Measurements from ENCODE around the gene SPACA5.
"Not testable (repeated sequence)": the region's sequence is repeated elsewhere in the genome, so short reads cannot be mapped to it uniquely, and the experiment has no call there.

The SPACA5 gene

DNA sequence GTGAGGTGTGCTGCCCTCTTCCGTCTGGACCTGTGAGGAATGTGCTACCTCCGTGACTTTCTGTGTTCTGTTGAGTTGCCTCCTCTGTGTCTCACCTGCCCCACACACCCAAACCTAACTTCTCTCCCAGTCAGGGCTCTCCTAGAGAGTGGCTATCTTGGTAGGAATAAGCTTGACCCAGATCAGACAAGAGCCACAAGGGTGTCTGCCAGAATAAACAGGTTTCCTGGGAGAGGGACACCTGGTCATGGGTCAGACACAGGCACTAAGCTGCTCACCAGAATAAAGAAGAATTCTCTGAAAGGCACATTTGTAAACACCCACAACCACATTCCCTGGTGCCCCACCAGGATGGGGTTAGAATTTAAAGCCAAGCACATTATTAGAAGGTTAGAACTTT, 14.1 kb upstream of the SPACA5 start:
- no peak overlapping the region for H3K4me3 ChIP-seq (ENCODE audit: low read length in 2 of 2)
- no peak overlapping the region for H3K27ac ChIP-seq (ENCODE audit: low read length)
- no peaks in the 10 kb centered on the region for H3K9me3 ChIP-seq (ENCODE audit: control insufficient read depth in 2 of 2, low read length in 2 of 2)
- no peaks in the 10 kb centered on the region for H3K36me3 ChIP-seq (ENCODE audit: control insufficient read depth in 2 of 2, insufficient read depth in 2 of 2, low read length in 2 of 2)
- no peak overlapping the region for H3K9ac ChIP-seq (ENCODE audit: low read length in 2 of 2)
- no peaks in the 10 kb centered on the region for H3K4me1 ChIP-seq (ENCODE audit: control insufficient read depth, insufficient read depth, low read length)
- H3K27me3 ChIP-seq (ENCODE audit: control insufficient read depth in 1 of 2, insufficient read depth in 2 of 2, low read length in 2 of 2): no peaks in the 10 kb centered on the region

DNA sequence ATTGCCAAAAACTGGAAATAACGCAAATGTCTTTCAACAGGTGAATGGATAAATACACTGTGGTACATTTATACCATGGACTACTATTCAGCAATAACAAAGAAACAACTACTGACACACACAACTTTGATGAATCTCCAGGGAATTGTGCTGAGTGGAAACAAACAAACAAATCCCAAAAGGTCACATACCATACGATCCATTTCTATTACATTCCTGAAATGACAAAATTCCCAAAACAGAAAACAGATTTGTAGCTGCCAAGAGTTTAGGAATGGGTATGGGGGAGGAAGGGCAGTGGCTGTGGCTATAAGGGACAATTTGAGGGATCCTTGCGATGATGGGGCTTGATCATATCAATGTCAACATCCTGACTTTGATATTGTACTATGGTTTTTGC, 5.5 kb upstream of the SPACA5 start:
- no peaks in the 10 kb centered on the region for H3K9me3 ChIP-seq (ENCODE audit: control insufficient read depth in 2 of 2, low read length in 2 of 2)
- no peak overlapping the region for H3K27ac ChIP-seq (ENCODE audit: low read length)
- H3K9ac ChIP-seq (ENCODE audit: low read length in 2 of 2): no peak overlapping the region
- H3K27me3 ChIP-seq (ENCODE audit: control insufficient read depth in 1 of 2, insufficient read depth in 2 of 2, low read length in 2 of 2): no peaks in the 10 kb centered on the region
- no peaks in the 10 kb centered on the region for H3K36me3 ChIP-seq (ENCODE audit: control insufficient read depth in 2 of 2, insufficient read depth in 2 of 2, low read length in 2 of 2)
- H3K4me1 ChIP-seq (ENCODE audit: control insufficient read depth, insufficient read depth, low read length): peaks cover 3% of the 10 kb centered on the region
- H3K4me3 ChIP-seq (ENCODE audit: low read length in 2 of 2): no peak overlapping the region

DNA sequence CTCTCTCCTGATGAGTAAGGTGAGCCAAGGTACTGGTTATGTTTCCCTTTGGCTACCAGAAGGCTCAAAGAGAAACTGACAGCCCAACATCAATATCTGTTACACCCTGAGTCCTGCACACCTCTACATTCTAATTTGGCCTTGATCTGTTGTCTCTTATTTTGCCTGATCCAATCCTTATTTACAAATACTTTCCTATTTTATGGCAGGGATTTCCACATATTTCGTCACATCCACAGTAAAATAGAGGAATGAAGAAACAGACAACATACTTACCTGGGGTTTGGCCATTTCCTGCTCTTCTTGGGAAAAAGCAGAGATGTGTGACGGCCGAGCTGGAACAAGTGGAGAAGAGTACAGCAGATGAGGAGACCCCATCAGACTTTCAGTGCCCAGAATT, 4.5 kb upstream of the SPACA5 start:
- Histone ChIP-seq H3K27me3 (ENCODE audit: control insufficient read depth in 1 of 2, insufficient read depth in 2 of 2, low read length in 2 of 2) (no peaks in the 10 kb centered on the region), H3K27ac (ENCODE audit: low read length) (no peak overlapping the region), H3K9ac (ENCODE audit: low read length in 2 of 2) (no peak overlapping the region)

GRCh38 chrX:48002929-48003328, 3.9 kb upstream of the SPACA5 start:
- H3K27me3 ChIP-seq (ENCODE audit: control insufficient read depth in 1 of 2, insufficient read depth in 2 of 2, low read length in 2 of 2): no peaks in the 10 kb centered on the region
- no peaks in the 10 kb centered on the region for H3K9me3 ChIP-seq (ENCODE audit: control insufficient read depth in 2 of 2, low read length in 2 of 2)
- no peaks in the 10 kb centered on the region for H3K36me3 ChIP-seq (ENCODE audit: control insufficient read depth in 2 of 2, insufficient read depth in 2 of 2, low read length in 2 of 2)
- peaks cover 3% of the 10 kb centered on the region for H3K4me1 ChIP-seq (ENCODE audit: control insufficient read depth, insufficient read depth, low read length)
- H3K9ac ChIP-seq (ENCODE audit: low read length in 2 of 2): no peak overlapping the region
- H3K27ac ChIP-seq (ENCODE audit: low read length): no peak overlapping the region
- H3K4me3 ChIP-seq (ENCODE audit: low read length in 2 of 2): peak overlapping the region; percentile 84 to 87

More for the DNA sequence above, 4.5 kb upstream of the SPACA5 start:
- no peak overlapping the region for H3K4me3 ChIP-seq (ENCODE audit: low read length in 2 of 2)
- no peaks in the 10 kb centered on the region for H3K9me3 ChIP-seq (ENCODE audit: control insufficient read depth in 2 of 2, low read length in 2 of 2)
- H3K36me3 ChIP-seq (ENCODE audit: control insufficient read depth in 2 of 2, insufficient read depth in 2 of 2, low read length in 2 of 2): no peaks in the 10 kb centered on the region
- peaks cover 3% of the 10 kb centered on the region for H3K4me1 ChIP-seq (ENCODE audit: control insufficient read depth, insufficient read depth, low read length)

DNA sequence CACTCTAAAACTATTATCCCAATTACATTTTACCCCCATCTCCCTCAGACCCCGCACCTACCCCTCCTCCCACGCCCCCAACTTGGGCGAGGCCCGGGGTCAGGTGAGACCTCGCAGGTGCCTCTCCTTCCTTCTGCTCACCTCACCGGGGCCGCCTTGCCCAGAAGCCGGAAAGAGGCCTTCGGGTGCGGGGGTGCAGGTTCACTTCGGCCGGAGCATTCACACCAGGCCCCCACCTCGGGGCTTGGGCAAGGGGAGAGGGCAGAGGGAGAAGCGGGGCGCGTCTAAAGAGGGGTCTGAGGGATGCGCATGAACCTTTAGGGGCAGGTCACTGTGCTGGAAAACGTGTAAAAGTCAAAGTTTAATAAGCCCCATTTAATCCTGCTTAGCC, 3.4 kb upstream of the SPACA5 start:
- peak overlapping the region; percentile 84 to 87 for H3K4me3 ChIP-seq (ENCODE audit: low read length in 2 of 2)
- H3K27ac ChIP-seq (ENCODE audit: low read length): peak overlapping the region; percentile 31
- peaks cover 3% of the 10 kb centered on the region for H3K4me1 ChIP-seq (ENCODE audit: control insufficient read depth, insufficient read depth, low read length)
- no peaks in the 10 kb centered on the region for H3K9me3 ChIP-seq (ENCODE audit: control insufficient read depth in 2 of 2, low read length in 2 of 2)
- H3K27me3 ChIP-seq (ENCODE audit: control insufficient read depth in 1 of 2, insufficient read depth in 2 of 2, low read length in 2 of 2): no peaks in the 10 kb centered on the region
- no peaks in the 10 kb centered on the region for H3K36me3 ChIP-seq (ENCODE audit: control insufficient read depth in 2 of 2, insufficient read depth in 2 of 2, low read length in 2 of 2)
- peak overlapping the region; percentile 74 to 83 for H3K9ac ChIP-seq (ENCODE audit: low read length in 2 of 2)

DNA sequence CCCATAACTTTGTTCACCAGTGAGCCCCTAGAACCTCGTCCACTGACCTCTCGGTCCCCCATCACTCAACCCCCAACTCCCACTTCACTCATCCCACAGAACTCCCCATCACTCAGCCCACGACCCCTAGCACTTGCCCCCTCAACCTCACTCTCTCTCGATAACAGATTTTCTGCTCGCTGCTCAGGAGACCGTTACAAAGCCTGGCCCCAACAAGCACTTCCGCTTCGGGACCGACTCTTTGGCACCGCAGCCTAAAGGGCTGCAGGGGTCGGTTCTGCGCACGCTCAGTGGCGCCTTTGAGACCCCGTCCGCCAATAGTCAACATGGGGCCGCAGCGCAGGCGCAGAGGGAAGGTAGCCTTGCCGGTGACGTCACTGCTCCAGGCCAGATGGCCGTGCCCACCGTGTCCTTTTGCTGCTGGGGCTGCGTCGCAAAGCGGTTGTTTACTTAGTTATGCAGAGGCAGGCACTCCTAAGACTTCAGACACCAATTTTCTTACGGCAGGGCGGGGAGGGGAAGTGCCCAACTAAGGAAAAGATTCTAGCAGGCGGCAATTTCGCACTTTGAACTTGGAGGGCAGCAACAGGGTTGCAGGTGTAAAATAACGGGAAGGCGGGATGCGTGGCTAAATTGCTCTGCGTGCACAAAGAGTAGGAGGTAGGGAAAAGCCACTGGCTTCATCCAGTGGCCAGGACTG, 2.9 kb upstream of the SPACA5 start, which contains the start of gene ZNF182:
Gene ZNF182, minus strand, starts transcription at position 232 of the 700 bp plus-strand sequence. CDS start 1,380 bp downstream, outside the sequence.
- Histone ChIP-seq H3K27ac (ENCODE audit: low read length) (peak within 1 kb of the TSS; percentile 31), H3K4me1 (ENCODE audit: control insufficient read depth, insufficient read depth, low read length) (peaks cover 3% of the 10 kb centered on the region), H3K27me3 (ENCODE audit: control insufficient read depth in 1 of 2, insufficient read depth in 2 of 2, low read length in 2 of 2) (no peaks in the 10 kb centered on the region), H3K4me3 (ENCODE audit: low read length in 2 of 2) (peak within 1 kb of the TSS; percentile 84 to 87), H3K9me3 (ENCODE audit: control insufficient read depth in 2 of 2, low read length in 2 of 2) (no peaks in the 10 kb centered on the region), H3K9ac (ENCODE audit: low read length in 2 of 2) (peak within 1 kb of the TSS; percentile 74 to 83), H3K36me3 (ENCODE audit: control insufficient read depth in 2 of 2, insufficient read depth in 2 of 2, low read length in 2 of 2) (no peaks in the 10 kb centered on the region)

DNA sequence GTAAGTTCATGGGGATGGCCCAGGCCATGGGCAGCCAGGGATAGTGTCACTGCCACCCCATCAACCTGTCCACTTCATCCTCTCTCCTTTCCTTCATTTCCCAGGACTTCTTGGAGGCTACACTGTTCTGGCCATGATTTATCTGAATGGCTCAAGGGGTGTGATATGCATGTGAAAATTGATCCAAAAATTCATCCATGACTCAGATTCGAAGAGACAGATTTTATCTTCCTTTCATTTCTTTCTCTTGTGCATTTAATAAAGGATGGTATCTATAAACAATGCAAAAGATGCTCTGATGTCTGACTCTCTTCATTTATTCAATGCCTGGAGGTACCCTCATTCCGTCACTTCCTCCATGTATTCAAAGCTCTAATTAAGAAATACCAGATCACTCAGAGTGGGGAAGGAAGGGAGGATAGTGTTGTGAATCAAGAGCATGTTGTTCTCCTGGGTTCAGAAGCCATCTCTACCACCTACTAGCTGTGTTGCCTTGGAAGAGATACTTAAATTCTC, 2.7 kb downstream of the SPACA5 start:
- H3K27me3 ChIP-seq (ENCODE audit: control insufficient read depth in 1 of 2, insufficient read depth in 2 of 2, low read length in 2 of 2); H3K27ac ChIP-seq (ENCODE audit: low read length); H3K4me3 ChIP-seq (ENCODE audit: low read length in 2 of 2); H3K9me3 ChIP-seq (ENCODE audit: control insufficient read depth in 2 of 2, low read length in 2 of 2); H3K9ac ChIP-seq (ENCODE audit: low read length in 2 of 2); H3K4me1 ChIP-seq (ENCODE audit: control insufficient read depth, insufficient read depth, low read length); H3K36me3 ChIP-seq (ENCODE audit: control insufficient read depth in 2 of 2, insufficient read depth in 2 of 2, low read length in 2 of 2): not testable (repeated sequence)

DNA sequence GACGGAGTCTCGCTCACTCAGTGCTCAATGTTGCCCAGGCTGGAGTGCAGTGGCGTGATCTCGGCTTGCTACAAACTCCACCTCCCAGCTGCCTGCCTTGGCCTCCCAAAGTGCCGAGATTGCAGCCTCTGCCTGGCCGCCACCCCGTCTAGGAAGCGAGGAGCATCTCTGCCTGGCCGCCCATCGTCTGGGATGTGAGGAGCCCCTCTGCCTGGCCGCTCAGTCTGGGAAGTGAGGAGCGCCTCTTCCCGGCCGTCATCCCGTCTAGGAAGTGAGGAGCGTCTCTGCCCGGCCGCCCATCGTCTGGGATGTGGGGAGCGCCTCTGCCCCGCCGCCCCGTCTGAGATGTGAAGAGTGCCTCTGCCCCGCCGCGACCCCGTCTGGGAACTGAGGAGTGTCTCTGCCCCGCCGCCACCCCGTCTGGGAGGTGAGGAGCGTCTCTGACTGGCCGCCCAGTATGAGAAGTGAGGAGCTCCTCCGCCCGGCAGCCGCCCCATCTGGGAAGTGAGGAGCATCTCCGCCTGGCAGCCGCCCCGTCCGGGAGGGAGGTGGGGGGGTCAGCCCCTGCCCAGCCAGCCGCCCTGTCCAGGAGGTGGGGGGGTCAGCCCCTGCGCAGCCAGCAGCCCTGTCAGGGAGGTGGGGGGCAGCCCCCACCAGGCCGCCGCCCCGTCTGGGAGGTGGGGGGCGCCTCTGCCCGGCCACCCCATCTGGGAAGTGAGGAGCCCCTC, 10.0 kb downstream of the SPACA5 start:
- H3K9ac ChIP-seq (ENCODE audit: low read length in 2 of 2); H3K4me1 ChIP-seq (ENCODE audit: control insufficient read depth, insufficient read depth, low read length): not testable (repeated sequence)

GRCh38 chrX:48019892-48020291, 13.1 kb downstream of the SPACA5 start:
- not testable (repeated sequence) for H3K4me1 ChIP-seq (ENCODE audit: control insufficient read depth, insufficient read depth, low read length); H3K4me3 ChIP-seq (ENCODE audit: low read length in 2 of 2); H3K9me3 ChIP-seq (ENCODE audit: control insufficient read depth in 2 of 2, low read length in 2 of 2); H3K27ac ChIP-seq (ENCODE audit: low read length); H3K9ac ChIP-seq (ENCODE audit: low read length in 2 of 2); H3K36me3 ChIP-seq (ENCODE audit: control insufficient read depth in 2 of 2, insufficient read depth in 2 of 2, low read length in 2 of 2); H3K27me3 ChIP-seq (ENCODE audit: control insufficient read depth in 1 of 2, insufficient read depth in 2 of 2, low read length in 2 of 2)

More for the DNA sequence above, 10.0 kb downstream of the SPACA5 start:
- not testable (repeated sequence) for H3K27ac ChIP-seq (ENCODE audit: low read length); H3K9me3 ChIP-seq (ENCODE audit: control insufficient read depth in 2 of 2, low read length in 2 of 2); H3K4me3 ChIP-seq (ENCODE audit: low read length in 2 of 2); H3K36me3 ChIP-seq (ENCODE audit: control insufficient read depth in 2 of 2, insufficient read depth in 2 of 2, low read length in 2 of 2); H3K27me3 ChIP-seq (ENCODE audit: control insufficient read depth in 1 of 2, insufficient read depth in 2 of 2, low read length in 2 of 2)

DNA sequence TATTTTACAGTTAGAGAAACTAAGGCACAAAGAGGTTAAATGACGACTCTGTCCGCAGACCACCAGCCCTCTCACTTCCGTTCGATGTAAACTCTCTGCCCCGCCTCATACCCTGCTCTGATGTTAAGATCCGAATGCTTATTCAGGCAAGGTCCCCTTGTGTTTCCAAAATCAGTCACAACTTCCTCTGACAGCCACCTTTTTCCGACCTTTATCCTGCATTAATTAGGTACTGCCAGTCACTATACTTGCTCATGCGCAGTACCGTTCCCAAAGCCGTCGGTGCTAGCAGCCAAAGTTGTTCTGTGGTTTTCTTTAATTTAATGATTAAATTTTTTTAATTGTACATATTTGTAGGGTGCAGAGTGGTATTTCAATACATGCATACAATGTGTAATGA, 13.7 kb downstream of the SPACA5 start:
- not testable (repeated sequence) for H3K27ac ChIP-seq (ENCODE audit: low read length); H3K9ac ChIP-seq (ENCODE audit: low read length in 2 of 2); H3K36me3 ChIP-seq (ENCODE audit: control insufficient read depth in 2 of 2, insufficient read depth in 2 of 2, low read length in 2 of 2); H3K9me3 ChIP-seq (ENCODE audit: control insufficient read depth in 2 of 2, low read length in 2 of 2); H3K27me3 ChIP-seq (ENCODE audit: control insufficient read depth in 1 of 2, insufficient read depth in 2 of 2, low read length in 2 of 2); H3K4me1 ChIP-seq (ENCODE audit: control insufficient read depth, insufficient read depth, low read length)
- peak overlapping the region; percentile 82 to 83 for H3K4me3 ChIP-seq (ENCODE audit: low read length in 2 of 2)
